ENCODE results near the gene OGDH. TPM values are rescaled to one million over a fixed set of nuclear protein-coding genes. Genes with fewer than 3 reads are reported as not detected.

The OGDH gene
- total and polyA plus RNA-seq, 3 donors from 2014 or later, result 82.4 to 95.1 (median 87.0) TPM

DNA sequence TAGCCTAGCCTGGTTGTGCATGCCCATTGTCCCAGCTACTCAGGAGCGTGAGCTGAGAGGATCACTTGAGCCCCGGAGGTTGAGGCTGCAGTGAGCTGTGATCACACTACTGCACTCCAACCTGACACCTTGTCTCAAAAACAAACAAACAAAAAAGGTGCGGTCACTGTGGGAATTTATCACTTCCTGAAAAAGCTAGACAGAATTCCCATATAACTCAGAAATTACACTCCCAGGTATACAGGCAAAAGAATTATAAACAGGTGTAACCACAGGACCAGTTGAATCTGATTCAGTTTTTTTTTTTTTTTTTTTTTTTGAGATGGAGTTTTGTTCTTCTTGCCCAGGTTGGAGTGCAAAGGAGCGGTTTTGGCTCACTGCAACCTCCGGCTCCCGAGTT is 3.2 kb upstream of the OGDH start:
- WGBS, 2 donors, result 78 to 81% methylated on average over 6 of the region's 6 CpGs
- intact Hi-C loops (cut with DNase I; ENCODE audit: low total_unique reads), result no loop called here
- no peaks in the 10 kb centered on the region for H3K27me3 ChIP-seq
- no peak for TF ChIP-seq POLR2A (IDR thresholded peaks at IDR 0.05)
- TF ChIP-seq, protein P1, sequence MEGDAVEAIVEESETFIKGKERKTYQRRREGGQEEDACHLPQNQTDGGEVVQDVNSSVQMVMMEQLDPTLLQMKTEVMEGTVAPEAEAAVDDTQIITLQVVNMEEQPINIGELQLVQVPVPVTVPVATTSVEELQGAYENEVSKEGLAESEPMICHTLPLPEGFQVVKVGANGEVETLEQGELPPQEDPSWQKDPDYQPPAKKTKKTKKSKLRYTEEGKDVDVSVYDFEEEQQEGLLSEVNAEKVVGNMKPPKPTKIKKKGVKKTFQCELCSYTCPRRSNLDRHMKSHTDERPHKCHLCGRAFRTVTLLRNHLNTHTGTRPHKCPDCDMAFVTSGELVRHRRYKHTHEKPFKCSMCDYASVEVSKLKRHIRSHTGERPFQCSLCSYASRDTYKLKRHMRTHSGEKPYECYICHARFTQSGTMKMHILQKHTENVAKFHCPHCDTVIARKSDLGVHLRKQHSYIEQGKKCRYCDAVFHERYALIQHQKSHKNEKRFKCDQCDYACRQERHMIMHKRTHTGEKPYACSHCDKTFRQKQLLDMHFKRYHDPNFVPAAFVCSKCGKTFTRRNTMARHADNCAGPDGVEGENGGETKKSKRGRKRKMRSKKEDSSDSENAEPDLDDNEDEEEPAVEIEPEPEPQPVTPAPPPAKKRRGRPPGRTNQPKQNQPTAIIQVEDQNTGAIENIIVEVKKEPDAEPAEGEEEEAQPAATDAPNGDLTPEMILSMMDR (IDR thresholded peaks at IDR 0.05), result no peak
- H3K9me3 ChIP-seq, result no peaks in the 10 kb centered on the region
- peaks cover 7% of the 10 kb centered on the region for H3K4me1 ChIP-seq
- no peak overlapping the region for H3K4me3 ChIP-seq
- no peaks in the 10 kb centered on the region for H3K36me3 ChIP-seq (ENCODE audit: low read depth, missing control alignments)
- H3K27ac ChIP-seq, result no peak overlapping the region
- DNase-seq, result no peak

DNA sequence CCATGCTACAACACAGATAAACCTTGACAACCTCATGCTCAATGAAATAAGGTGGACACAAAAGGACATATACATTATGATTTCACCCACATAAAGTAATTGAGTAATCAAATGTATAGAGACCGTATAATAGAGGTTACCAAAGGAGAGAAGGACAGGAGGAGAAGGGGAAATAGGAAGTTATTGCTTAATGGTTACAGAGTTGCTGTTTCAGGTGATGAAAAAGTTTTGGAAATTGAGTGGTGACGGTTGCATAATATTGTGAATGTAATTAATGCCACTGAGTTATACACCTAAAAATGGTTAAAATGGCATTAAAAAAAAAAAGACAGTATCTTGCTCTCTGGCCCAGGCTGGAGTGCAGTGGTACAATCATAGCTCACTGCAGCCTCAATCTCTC is 1.5 kb upstream of the OGDH start:
- DNase-seq, result no peak
- Histone ChIP-seq H3K36me3 (ENCODE audit: low read depth, missing control alignments) (no peaks in the 10 kb centered on the region), H3K4me1 (peaks cover 7% of the 10 kb centered on the region), H3K27me3 (no peaks in the 10 kb centered on the region), H3K4me3 (peak overlapping the region in 1 of 2 donors; percentile 91), H3K9me3 (no peaks in the 10 kb centered on the region), H3K27ac (no peak overlapping the region)
- WGBS, 2 donors, result 61 to 64% methylated on average over 2 of the region's 2 CpGs
- intact Hi-C loops (cut with DNase I; ENCODE audit: low total_unique reads), result no loop called here
- TF ChIP-seq, protein P1 (IDR thresholded peaks at IDR 0.05), result no peak
- TF ChIP-seq POLR2A (IDR thresholded peaks at IDR 0.05), result no peak

DNA sequence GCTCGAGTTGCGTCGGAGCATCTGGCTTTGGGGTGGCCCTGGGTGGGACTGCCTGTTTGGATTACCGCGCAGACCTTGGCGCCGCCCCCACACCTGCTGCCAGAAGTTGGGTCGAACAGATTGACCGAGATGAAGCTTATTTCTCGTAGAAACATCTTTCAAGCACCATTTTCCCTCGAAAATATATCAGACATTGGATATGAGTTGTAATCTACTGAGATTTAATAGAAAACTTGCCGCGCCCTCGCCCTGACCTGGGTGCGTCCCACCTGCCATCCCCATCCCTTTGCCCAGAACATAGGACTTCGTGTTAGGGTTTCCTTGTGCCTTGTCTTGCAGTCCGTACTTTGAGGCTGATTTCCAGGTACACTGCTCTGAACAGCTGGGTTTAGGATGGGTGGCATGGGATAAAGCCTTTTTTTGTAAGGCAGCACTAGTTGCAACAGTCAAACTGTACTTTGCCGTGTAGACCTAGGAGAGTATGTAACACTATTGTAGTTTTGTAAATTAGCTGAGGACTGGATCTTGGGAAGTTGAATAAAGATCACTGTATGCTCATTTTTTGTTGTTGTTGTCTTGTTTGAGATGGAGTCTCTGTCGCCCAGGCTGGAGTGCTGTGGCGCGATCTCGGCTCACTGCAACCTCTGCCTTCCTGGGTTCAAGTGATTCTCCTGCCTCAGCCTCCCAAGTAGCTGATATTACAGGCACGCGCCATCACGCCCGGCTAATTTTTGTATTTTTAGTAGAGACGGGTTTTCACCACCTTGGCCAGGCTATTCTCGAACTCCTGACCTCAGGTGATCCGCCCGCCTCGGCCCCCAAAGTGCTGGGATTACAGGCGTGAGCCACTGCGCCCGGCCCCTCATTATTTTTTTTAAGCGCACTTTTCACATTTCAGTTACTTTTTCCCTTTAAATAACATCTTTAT is 978 bp downstream of the OGDH start:
- Histone ChIP-seq H3K27ac (peak overlapping the region; percentile 96 to 98), H3K36me3 (ENCODE audit: low read depth, missing control alignments) (no peaks in the 10 kb centered on the region), H3K4me1 (peaks cover 7% of the 10 kb centered on the region), H3K27me3 (no peaks in the 10 kb centered on the region), H3K9me3 (no peaks in the 10 kb centered on the region), H3K4me3 (peak overlapping the region; percentile 79 to 91)
- 31 to 37% methylated on average over 31 to 35 of the region's 35 CpGs for WGBS, 2 donors
- no peak for DNase-seq
- TF ChIP-seq, protein P1 (IDR thresholded peaks at IDR 0.05), result no peak
- no peak for TF ChIP-seq POLR2A (IDR thresholded peaks at IDR 0.05)
- intact Hi-C loops (cut with DNase I; ENCODE audit: low total_unique reads), result no loop called here

DNA sequence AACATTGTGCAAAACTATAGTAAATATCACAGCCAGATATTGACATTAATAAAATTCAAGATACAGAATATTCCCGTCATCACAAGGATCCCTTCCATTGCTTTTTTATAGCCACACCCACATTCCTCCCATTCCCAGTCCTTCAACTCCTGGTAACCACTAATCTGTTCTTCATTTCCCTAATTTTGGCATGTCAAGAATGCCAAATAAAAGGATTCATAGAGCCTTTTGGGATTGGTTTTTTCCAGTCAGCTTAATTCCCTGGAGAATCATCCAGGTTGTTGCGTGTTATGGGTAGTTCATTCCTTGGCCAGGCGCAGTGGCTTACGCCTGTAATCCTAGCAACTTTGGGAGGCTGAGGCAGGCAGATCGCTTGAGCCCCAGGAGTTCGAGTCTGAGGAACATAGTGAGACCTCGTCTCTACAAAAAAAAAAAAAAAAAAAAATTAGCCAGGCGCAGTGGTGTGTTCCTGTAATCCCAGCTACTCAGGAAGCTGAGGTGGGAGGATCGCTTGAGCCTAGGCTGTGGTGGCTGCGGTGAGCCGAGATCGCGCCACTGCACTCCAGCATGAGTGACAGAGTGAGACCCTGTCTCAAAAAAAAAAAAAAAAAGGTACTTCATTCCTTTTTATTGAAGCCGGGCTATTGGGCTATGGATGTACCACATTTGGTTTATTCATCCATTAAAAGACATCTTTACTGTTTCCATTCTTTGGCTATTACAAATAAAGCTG is 2.7 kb downstream of the OGDH start:
- intact Hi-C loops (cut with DNase I; ENCODE audit: low total_unique reads), result no loop called here
- Histone ChIP-seq H3K27ac (no peak overlapping the region), H3K4me1 (peaks cover 7% of the 10 kb centered on the region), H3K9me3 (no peaks in the 10 kb centered on the region), H3K27me3 (no peaks in the 10 kb centered on the region), H3K36me3 (ENCODE audit: low read depth, missing control alignments) (no peaks in the 10 kb centered on the region), H3K4me3 (no peak overlapping the region)
- TF ChIP-seq, protein P1 (IDR thresholded peaks at IDR 0.05), result no peak
- TF ChIP-seq POLR2A (IDR thresholded peaks at IDR 0.05), result no peak
- DNase-seq, result no peak
- 78 to 81% methylated on average over 14 of the region's 14 CpGs for WGBS, 2 donors

Data from testis (tissue), 3 donors.